Effector memory CD8-positive, alpha-beta T cell (primary cell): Measurements from ENCODE around the gene CSK.
A peak's percentile ranks its signal among the peaks of the same experiment; 100 is the strongest.

ENCODE experiments used
- ATAC-seq: fragments of 150-1000 bp; cut with Tn5 transposase; replicated peaks from 2 replicates; pipeline ENCODE4 v1.10.0; 2021; ENCODE audit warnings: mild to moderate bottlenecking, moderate library complexity
- DNase-seq, 3 experiments: peaks; one replicate each; pipeline ENCODE4 v3.0.0; 2021
- H3K27ac Mint-ChIP-seq, 2 donors: one replicate each; pipeline ENCODE4 v1.8.0; 2022; ENCODE audit warnings: mild to moderate bottlenecking in 2 of 2, mixed read lengths in 2 of 2, moderate library complexity in 2 of 2
- H3K27me3 Mint-ChIP-seq, 2 donors: one replicate each; pipeline ENCODE4 v1.8.0; 2022; ENCODE audit warnings: mixed read lengths in 2 of 2
- H3K36me3 Mint-ChIP-seq: one replicate; pipeline ENCODE4 v1.8.0; 2022; ENCODE audit warnings: mild to moderate bottlenecking, moderate library complexity, mixed read lengths; ENCODE audit not compliant: insufficient read depth
- H3K4me1 Mint-ChIP-seq, 2 donors: one replicate each; pipeline ENCODE4 v1.8.0; 2022; ENCODE audit warnings: low read depth in 2 of 2, mixed read lengths in 2 of 2
- H3K4me3 Mint-ChIP-seq, 2 donors: one replicate each; pipeline ENCODE4 v1.8.0; 2022; ENCODE audit warnings: mild to moderate bottlenecking in 2 of 2, mixed read lengths in 2 of 2, moderate library complexity in 2 of 2
- H3K9me3 Mint-ChIP-seq, 2 donors: one replicate each; pipeline ENCODE4 v1.8.0; 2022; ENCODE audit warnings: mixed read lengths in 2 of 2

CSK gene

GRCh38 chr15:74821790-74822158, 39.9 kb downstream of the CSK start:
- Mint-ChIP-seq H3K36me3 (peaks cover 3% of the 10 kb centered on the region), H3K9me3 (no peaks in the 10 kb centered on the region), H3K4me3 (no peak overlapping the region), H3K27ac (no peak overlapping the region), H3K27me3 (peaks cover 10 to 52% of the 10 kb centered on the region in 2 donors), H3K4me1 (peaks cover 10 to 13% of the 10 kb centered on the region in 2 donors)
- DNase-seq (no peak), ATAC-seq (no peak)

- H3K9me3 Mint-ChIP-seq: no peaks in the 10 kb centered on the region
- no peak for DNase-seq
- peaks cover 10 to 15% of the 10 kb centered on the region in 2 donors for H3K4me1 Mint-ChIP-seq
- H3K27me3 Mint-ChIP-seq: peaks cover 15 to 53% of the 10 kb centered on the region in 2 donors
- H3K4me3 Mint-ChIP-seq: no peak overlapping the region
- no peak overlapping the region for H3K27ac Mint-ChIP-seq
- no peak for ATAC-seq
- H3K36me3 Mint-ChIP-seq: peaks cover 3% of the 10 kb centered on the region
Measured at GRCh38 chr15:74822233-74822632, 40.4 kb downstream of the CSK start.

- Mint-ChIP-seq H3K9me3 (no peaks in the 10 kb centered on the region), H3K4me3 (no peak overlapping the region), H3K27me3 (peaks cover 26 to 62% of the 10 kb centered on the region in 2 donors), H3K27ac (no peak overlapping the region), H3K4me1 (peaks cover 10 to 13% of the 10 kb centered on the region in 2 donors), H3K36me3 (peaks cover 3% of the 10 kb centered on the region)
- ATAC-seq (no peak), DNase-seq (no peak)
Measured at GRCh38 chr15:74823324-74823723, 41.4 kb downstream of the CSK start.

- H3K27me3 Mint-ChIP-seq: peaks cover 27 to 64% of the 10 kb centered on the region in 2 donors
- DNase-seq: no peak
- H3K36me3 Mint-ChIP-seq: peaks cover 3% of the 10 kb centered on the region
- H3K4me3 Mint-ChIP-seq: no peak overlapping the region
- peaks cover 0 to 4% of the 10 kb centered on the region in 2 donors for H3K4me1 Mint-ChIP-seq
- H3K27ac Mint-ChIP-seq: no peak overlapping the region
- H3K9me3 Mint-ChIP-seq: no peaks in the 10 kb centered on the region
- ATAC-seq: no peak
Measured at GRCh38 chr15:74824976-74825375, 43.1 kb downstream of the CSK start.

- ATAC-seq: no peak
Measured at GRCh38 chr15:74825866-74826265, 44.0 kb downstream of the CSK start.

GRCh38 chr15:74826364-74826819, 44.5 kb downstream of the CSK start, which contains the start of gene CPLX3:
Gene CPLX3, plus strand, starts transcription at chr15:74826627. Its CDS starts 77 bp downstream, at chr15:74826704.
- peak; percentile 41 to 47 (median 47) for DNase-seq
- peak; percentile 78 for ATAC-seq
- Mint-ChIP-seq H3K27me3 (peaks cover 27 to 64% of the 10 kb centered on the region in 2 donors), H3K9me3 (no peaks in the 10 kb centered on the region), H3K36me3 (peaks cover 3% of the 10 kb centered on the region), H3K4me1 (peaks cover 0 to 4% of the 10 kb centered on the region in 2 donors), H3K4me3 (no peak within 1 kb of the TSS), H3K27ac (no peak within 1 kb of the TSS)

More at GRCh38 chr15:74825866-74826265, 44.0 kb downstream of the CSK start:
- H3K4me1 Mint-ChIP-seq: peaks cover 0 to 4% of the 10 kb centered on the region in 2 donors
- DNase-seq: no peak
- peaks cover 27 to 64% of the 10 kb centered on the region in 2 donors for H3K27me3 Mint-ChIP-seq
- H3K27ac Mint-ChIP-seq: no peak overlapping the region
- peaks cover 3% of the 10 kb centered on the region for H3K36me3 Mint-ChIP-seq
- no peak overlapping the region for H3K4me3 Mint-ChIP-seq
- no peaks in the 10 kb centered on the region for H3K9me3 Mint-ChIP-seq

- no peak overlapping the region for H3K4me3 Mint-ChIP-seq
- DNase-seq: no peak
- peaks cover 27 to 64% of the 10 kb centered on the region in 2 donors for H3K27me3 Mint-ChIP-seq
- H3K9me3 Mint-ChIP-seq: no peaks in the 10 kb centered on the region
- H3K4me1 Mint-ChIP-seq: peaks cover 0 to 4% of the 10 kb centered on the region in 2 donors
- ATAC-seq: no peak
- no peak overlapping the region for H3K27ac Mint-ChIP-seq
- peaks cover 3% of the 10 kb centered on the region for H3K36me3 Mint-ChIP-seq
Measured at GRCh38 chr15:74826921-74827320, 45.0 kb downstream of the CSK start.

- no peak for ATAC-seq
- no peaks in the 10 kb centered on the region for H3K9me3 Mint-ChIP-seq
- peaks cover 0 to 4% of the 10 kb centered on the region in 2 donors for H3K4me1 Mint-ChIP-seq
- DNase-seq: no peak
- peaks cover 27 to 64% of the 10 kb centered on the region in 2 donors for H3K27me3 Mint-ChIP-seq
- H3K4me3 Mint-ChIP-seq: no peak overlapping the region
- no peak overlapping the region for H3K27ac Mint-ChIP-seq
- peaks cover 3% of the 10 kb centered on the region for H3K36me3 Mint-ChIP-seq
Measured at GRCh38 chr15:74827614-74828013, 45.7 kb downstream of the CSK start.

GRCh38 chr15:74828835-74829234, 47.0 kb downstream of the CSK start:
- H3K27me3 Mint-ChIP-seq: peaks cover 25 to 61% of the 10 kb centered on the region in 2 donors
- peaks cover 3% of the 10 kb centered on the region for H3K36me3 Mint-ChIP-seq
- no peak overlapping the region for H3K27ac Mint-ChIP-seq
- ATAC-seq: no peak
- no peaks in the 10 kb centered on the region for H3K9me3 Mint-ChIP-seq
- H3K4me3 Mint-ChIP-seq: no peak overlapping the region
- H3K4me1 Mint-ChIP-seq: peaks cover 0 to 7% of the 10 kb centered on the region in 2 donors
- DNase-seq: no peak

GRCh38 chr15:74829486-74829885, 47.6 kb downstream of the CSK start:
- Mint-ChIP-seq H3K27me3 (peaks cover 21 to 55% of the 10 kb centered on the region in 2 donors), H3K27ac (no peak overlapping the region), H3K36me3 (peaks cover 3% of the 10 kb centered on the region), H3K4me3 (no peak overlapping the region), H3K4me1 (peaks cover 0 to 7% of the 10 kb centered on the region in 2 donors), H3K9me3 (no peaks in the 10 kb centered on the region)
- DNase-seq: no peak
- ATAC-seq: no peak

- H3K27me3 Mint-ChIP-seq: peaks cover 21 to 54% of the 10 kb centered on the region in 2 donors
Measured at GRCh38 chr15:74829991-74830390, 48.1 kb downstream of the CSK start.

GRCh38 chr15:74830868-74831267, 49.0 kb downstream of the CSK start:
- ATAC-seq: no peak
- H3K9me3 Mint-ChIP-seq: no peaks in the 10 kb centered on the region
- peaks cover 3% of the 10 kb centered on the region for H3K36me3 Mint-ChIP-seq
- H3K4me3 Mint-ChIP-seq: no peak overlapping the region
- no peak for DNase-seq
- H3K27ac Mint-ChIP-seq: no peak overlapping the region
- peaks cover 21 to 46% of the 10 kb centered on the region in 2 donors for H3K27me3 Mint-ChIP-seq
- H3K4me1 Mint-ChIP-seq: peaks cover 0 to 9% of the 10 kb centered on the region in 2 donors

More at GRCh38 chr15:74829991-74830390, 48.1 kb downstream of the CSK start:
- H3K4me3 Mint-ChIP-seq: no peak overlapping the region
- ATAC-seq (no peak), DNase-seq (no peak)
- H3K36me3 Mint-ChIP-seq: peaks cover 3% of the 10 kb centered on the region
- H3K9me3 Mint-ChIP-seq: no peaks in the 10 kb centered on the region
- peaks cover 0 to 7% of the 10 kb centered on the region in 2 donors for H3K4me1 Mint-ChIP-seq
- H3K27ac Mint-ChIP-seq: no peak overlapping the region

- Mint-ChIP-seq H3K4me3 (no peak overlapping the region), H3K4me1 (peaks cover 0 to 5% of the 10 kb centered on the region in 2 donors), H3K9me3 (no peaks in the 10 kb centered on the region), H3K27me3 (peaks cover 15 to 37% of the 10 kb centered on the region in 2 donors), H3K27ac (no peak overlapping the region), H3K36me3 (no peaks in the 10 kb centered on the region)
- DNase-seq (no peak), ATAC-seq (no peak)
Measured at GRCh38 chr15:74831813-74832495, 50.1 kb downstream of the CSK start.

GRCh38 chr15:74832826-74833225, 50.9 kb downstream of the CSK start:
- Mint-ChIP-seq H3K27me3 (peaks cover 6 to 28% of the 10 kb centered on the region in 2 donors), H3K4me3 (no peak overlapping the region), H3K9me3 (no peaks in the 10 kb centered on the region), H3K4me1 (peaks cover 0 to 4% of the 10 kb centered on the region in 2 donors), H3K36me3 (no peaks in the 10 kb centered on the region), H3K27ac (no peak overlapping the region)
- no peak for DNase-seq
- ATAC-seq: no peak
